OCI-LY7 (cell line): Measurements from ENCODE around the gene ACADVL. TPM values are rescaled to one million over a fixed set of nuclear protein-coding genes. Genes with fewer than 3 reads are reported as not detected.

Experiments used
- BruUV-seq: library from RNA; stranded (reverse); fragments of 400-500 nt; replicated peaks from 2 replicates; lab custom pipeline; 2021; lab: Mats Ljungman, UMichigan
- CTCF ChIA-PET: fragments of 300-600 bp; sonication (Branson Sonifier 250); formaldehyde crosslinking; loops from one replicate; lab custom pipeline; 2022; ENCODE audit warnings: antibody characterized with exemption; ENCODE audit not compliant: unreplicated experiment; lab: Charles Lee
- POLR2A ChIA-PET: fragments of 300-600 bp; sonication (Branson Sonifier 250); formaldehyde crosslinking; loops from one replicate; lab custom pipeline; 2022; ENCODE audit warnings: antibody characterized with exemption; lab: Charles Lee
- DNase-seq: peaks from one replicate; pipeline ENCODE4 v3.0.0-alpha.2; 2015; ENCODE audit warnings: low spot score
- H2AFZ ChIP-seq: fragments of 200-600 bp; sonication (generic), shearing (Covaris generic); 2 replicates; pipeline ENCODE4 v1.6.1; 2014; ENCODE audit warnings: mild to moderate bottlenecking, antibody characterized with exemption, low read length, moderate library complexity
- H3K27ac ChIP-seq: fragments of 200-600 bp; sonication (generic); 2 replicates; pipeline ENCODE4 v1.5.1; 2014; ENCODE audit warnings: mixed run types, low read depth, mild to moderate bottlenecking, moderate library complexity, low read length, inconsistent platforms; ENCODE audit not compliant: poor library complexity, severe bottlenecking
- H3K36me3 ChIP-seq: fragments of 200-600 bp; sonication (generic); 2 replicates; pipeline ENCODE4 v1.6.1; 2014; ENCODE audit warnings: mild to moderate bottlenecking, antibody characterized with exemption, low read length, moderate library complexity, mixed read lengths; ENCODE audit not compliant: insufficient read depth
- H3K4me1 ChIP-seq: fragments of 200-600 bp; sonication (generic); 2 replicates; pipeline ENCODE4 v1.5.1; 2014; ENCODE audit warnings: mild to moderate bottlenecking, low read length; ENCODE audit not compliant: insufficient read depth, poor library complexity, severe bottlenecking
- H3K4me2 ChIP-seq: fragments of 200-600 bp; sonication (generic); 2 replicates; pipeline ENCODE4 v1.6.1; 2014; ENCODE audit warnings: mild to moderate bottlenecking, low read length
- H3K4me3 ChIP-seq: fragments of 200-600 bp; sonication (generic); 2 replicates; pipeline ENCODE4 v1.5.1; 2014; ENCODE audit warnings: mild to moderate bottlenecking, low read depth, low read length; ENCODE audit not compliant: poor library complexity, severe bottlenecking
- H3K79me2 ChIP-seq: fragments of 200-600 bp; sonication (generic); 2 replicates; pipeline ENCODE4 v1.6.1; 2016; ENCODE audit warnings: low read depth, mild to moderate bottlenecking, low read length, moderate library complexity, mixed read lengths; ENCODE audit not compliant: insufficient read depth
- H3K9me2 ChIP-seq: fragments of 200-600 bp; sonication (generic); 2 replicates; pipeline ENCODE4 v1.6.1; 2016; ENCODE audit warnings: mild to moderate bottlenecking, low read length, mixed read lengths; ENCODE audit not compliant: insufficient read depth
- H3K9me3 ChIP-seq: fragments of 200-600 bp; sonication (generic); 2 replicates; pipeline ENCODE4 v1.6.1; 2014; ENCODE audit warnings: mild to moderate bottlenecking, mixed run types, low read length, mixed read lengths
- H4K20me1 ChIP-seq: fragments of 200-600 bp; sonication (generic); 2 replicates; pipeline ENCODE4 v1.6.1; 2014; ENCODE audit warnings: mild to moderate bottlenecking, antibody characterized with exemption, low read length, moderate library complexity, mixed read lengths; ENCODE audit not compliant: insufficient read depth
- EZH2phosphoT487 ChIP-seq: fragments of 200-600 bp; sonication (generic); IDR thresholded peaks from 2 replicates; pipeline ENCODE4 v1.6.1; 2018; ENCODE audit warnings: low read depth, borderline replicate concordance, mild to moderate bottlenecking, mixed run types, antibody characterized with exemption, low read length, moderate library complexity, mixed read lengths
- intact Hi-C: fragments of 100-400 bp; cut with micrococcal nuclease; formaldehyde crosslinking; loops from one replicate; pipeline ENCODE4 v1.10.0; 2022; ENCODE audit not compliant: unreplicated experiment
- total RNA-seq, 2 experiments: library from RNA; depleted of rRNA in 1 of 2; stranded (reverse); fragments of >200 nt in 1 of 2; shearing (Covaris generic) in 1 of 2; gene quantifications; 2 replicates each; pipeline ENCODE4 v1.2.3, GENCODE V29; 2014 to 2022
- TF ChIP-seq, protein P1 (sequence below): fragments of 200-600 bp; sonication (generic); conservative IDR thresholded peaks from 2 replicates; pipeline ENCODE4 v1.5.1; 2014; ENCODE audit warnings: mild to moderate bottlenecking, antibody characterized with exemption, low read length, moderate library complexity, mixed read lengths

ACADVL gene
- total RNA-seq, 2 experiments from 2014 or later = 204 to 297 TPM

DNA sequence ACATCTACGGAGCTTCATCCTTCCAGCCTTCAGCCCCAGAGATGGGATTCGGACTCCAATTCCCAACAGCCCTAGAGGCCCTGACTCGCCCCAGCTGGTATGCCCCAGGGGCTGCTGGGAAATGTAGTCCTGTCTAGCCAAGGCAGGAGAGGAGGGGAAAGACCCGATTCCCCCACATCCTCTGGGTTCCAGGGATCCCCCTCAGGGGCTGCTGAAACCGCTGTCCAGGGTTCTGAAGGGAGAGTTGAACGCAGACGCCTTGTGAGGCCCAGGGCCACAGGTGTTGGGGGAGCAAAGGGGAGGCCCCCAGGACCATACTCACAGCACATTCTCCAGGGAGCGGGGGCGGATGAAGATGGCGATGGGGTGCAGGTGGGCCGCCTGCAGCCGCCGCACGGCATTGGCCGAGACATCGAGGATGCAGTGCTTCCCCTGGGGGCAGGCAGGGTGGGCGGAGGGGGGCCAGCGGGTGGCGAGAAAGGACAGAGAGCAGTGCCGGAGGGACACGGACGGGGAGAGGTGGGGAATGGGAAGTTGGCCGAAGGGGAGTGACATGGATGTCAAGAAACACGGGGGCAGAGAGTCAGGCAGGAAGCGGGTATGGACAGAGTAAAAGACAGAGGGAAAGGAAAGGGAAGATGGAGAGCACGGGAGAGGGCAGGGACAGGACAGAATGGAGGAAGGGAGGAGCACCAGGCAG lies 28.0 kb upstream of the ACADVL start:
- Histone ChIP-seq H2AFZ (no peak overlapping the region), H3K4me3 (no peak overlapping the region), H3K27ac (no peak overlapping the region), H3K9me3 (no peaks in the 10 kb centered on the region), H3K4me2 (no peak overlapping the region), H3K36me3 (peaks cover 20% of the 10 kb centered on the region), H3K9me2 (no peaks in the 10 kb centered on the region), H3K79me2 (no peaks in the 10 kb centered on the region), H3K4me1 (no peaks in the 10 kb centered on the region), H4K20me1 (no peaks in the 10 kb centered on the region)
- peak; percentile 38 for DNase-seq
- BruUV-seq = no TSS peak
- CTCF ChIA-PET = no interaction called here
- TF ChIP-seq, protein P1, sequence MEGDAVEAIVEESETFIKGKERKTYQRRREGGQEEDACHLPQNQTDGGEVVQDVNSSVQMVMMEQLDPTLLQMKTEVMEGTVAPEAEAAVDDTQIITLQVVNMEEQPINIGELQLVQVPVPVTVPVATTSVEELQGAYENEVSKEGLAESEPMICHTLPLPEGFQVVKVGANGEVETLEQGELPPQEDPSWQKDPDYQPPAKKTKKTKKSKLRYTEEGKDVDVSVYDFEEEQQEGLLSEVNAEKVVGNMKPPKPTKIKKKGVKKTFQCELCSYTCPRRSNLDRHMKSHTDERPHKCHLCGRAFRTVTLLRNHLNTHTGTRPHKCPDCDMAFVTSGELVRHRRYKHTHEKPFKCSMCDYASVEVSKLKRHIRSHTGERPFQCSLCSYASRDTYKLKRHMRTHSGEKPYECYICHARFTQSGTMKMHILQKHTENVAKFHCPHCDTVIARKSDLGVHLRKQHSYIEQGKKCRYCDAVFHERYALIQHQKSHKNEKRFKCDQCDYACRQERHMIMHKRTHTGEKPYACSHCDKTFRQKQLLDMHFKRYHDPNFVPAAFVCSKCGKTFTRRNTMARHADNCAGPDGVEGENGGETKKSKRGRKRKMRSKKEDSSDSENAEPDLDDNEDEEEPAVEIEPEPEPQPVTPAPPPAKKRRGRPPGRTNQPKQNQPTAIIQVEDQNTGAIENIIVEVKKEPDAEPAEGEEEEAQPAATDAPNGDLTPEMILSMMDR = no peak
- no peak for TF ChIP-seq EZH2phosphoT487
- intact Hi-C loops = no loop called here
- POLR2A ChIA-PET = interaction anchor here (0.7 kb wide), 1 partner anchor 746 kb away, joined by 5 read pairs; no protein-coding TSS in a partner anchor

DNA sequence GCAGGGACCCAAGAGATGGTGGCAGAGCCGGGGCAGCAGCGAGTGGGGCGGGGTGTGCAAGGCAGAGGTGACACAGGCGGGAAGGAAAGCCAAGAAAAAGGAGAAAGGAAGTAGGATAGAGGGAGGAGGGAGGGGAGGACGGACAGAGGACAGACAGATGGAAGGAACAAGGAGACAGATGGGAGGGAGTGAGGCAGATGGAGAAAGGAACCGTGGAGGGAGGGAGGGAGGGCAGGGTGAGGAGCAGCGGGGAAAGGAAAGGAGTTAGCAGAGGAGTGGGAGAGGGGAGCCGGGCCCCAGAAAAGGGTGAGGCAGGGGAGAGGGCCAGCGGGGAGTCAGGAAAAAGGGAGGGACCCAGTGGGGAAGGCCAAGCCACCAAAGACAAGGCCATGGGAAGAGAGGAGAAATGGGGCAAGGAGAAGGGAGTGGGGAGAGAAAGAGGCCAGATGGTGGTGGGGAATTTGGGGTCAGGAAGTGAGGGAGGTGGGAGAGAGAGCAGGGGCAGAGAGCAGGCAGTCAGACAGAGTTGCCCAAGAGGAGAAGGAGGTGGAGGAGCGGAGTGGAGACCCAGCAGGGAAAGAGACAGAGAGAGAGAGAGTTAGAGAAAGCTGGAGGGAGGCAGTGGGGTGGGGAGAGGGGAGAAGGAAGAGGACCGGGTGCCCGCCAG lies 27.3 kb upstream of the ACADVL start:
- Histone ChIP-seq H3K4me1 (no peaks in the 10 kb centered on the region), H3K4me3 (no peak overlapping the region), H4K20me1 (no peaks in the 10 kb centered on the region), H2AFZ (no peak overlapping the region), H3K27ac (no peak overlapping the region), H3K4me2 (no peak overlapping the region), H3K9me3 (no peaks in the 10 kb centered on the region), H3K36me3 (peaks cover 27% of the 10 kb centered on the region), H3K9me2 (no peaks in the 10 kb centered on the region), H3K79me2 (no peaks in the 10 kb centered on the region)
- no peak for DNase-seq
- ChIA-PET CTCF (no interaction called here), POLR2A (no interaction called here)
- TF ChIP-seq, protein P1 = no peak
- TF ChIP-seq EZH2phosphoT487 = no peak
- intact Hi-C loops = no loop called here
- no TSS peak for BruUV-seq

DNA sequence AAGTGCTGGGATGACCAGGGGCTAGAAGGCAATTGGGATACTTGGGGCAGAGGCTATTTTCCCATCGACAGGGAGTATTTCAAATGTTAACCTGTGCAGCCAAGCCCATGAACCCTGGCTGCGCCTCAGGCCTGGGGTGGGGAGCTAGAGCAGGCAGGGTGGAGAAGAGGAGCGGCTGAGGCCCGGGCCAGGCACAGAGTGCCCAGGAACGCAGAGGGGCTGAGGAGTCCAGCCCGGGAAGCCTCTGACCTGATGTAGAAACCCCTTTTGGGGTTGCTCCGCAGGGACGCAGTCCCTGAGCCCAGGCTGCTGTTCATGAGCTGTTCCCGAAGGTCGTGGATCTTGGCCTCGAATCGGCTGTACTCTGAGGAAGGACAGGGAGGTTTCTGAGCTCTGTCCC lies 23.8 kb upstream of the ACADVL start:
- Histone ChIP-seq H3K27ac (no peak overlapping the region), H3K9me3 (no peaks in the 10 kb centered on the region), H3K4me3 (no peak overlapping the region), H3K4me2 (no peak overlapping the region), H3K9me2 (no peaks in the 10 kb centered on the region), H2AFZ (no peak overlapping the region), H3K79me2 (no peaks in the 10 kb centered on the region), H3K4me1 (no peaks in the 10 kb centered on the region), H3K36me3 (peaks cover 38% of the 10 kb centered on the region), H4K20me1 (no peaks in the 10 kb centered on the region)
- TF ChIP-seq, protein P1 = no peak
- no peak for TF ChIP-seq EZH2phosphoT487
- no TSS peak for BruUV-seq
- CTCF ChIA-PET = no interaction called here
- POLR2A ChIA-PET = no interaction called here
- intact Hi-C loops = no loop called here
- DNase-seq = no peak
